Caco-2 (cell line): ENCODE results near the gene PTPRO. TPM values are rescaled to one million over a fixed set of nuclear protein-coding genes. Genes with fewer than 3 reads are reported as not detected.
A peak's percentile ranks its signal among the peaks of the same experiment; 100 is the strongest.

Source experiments
- BruUV-seq: library from RNA; stranded (reverse); fragments of 400-500 nt; replicated peaks from 2 replicates; lab custom pipeline; 2021; lab: Mats Ljungman, UMichigan
- CTCF ChIA-PET: fragments of 300-600 bp; sonication (Branson Sonifier 250); formaldehyde crosslinking; loops from one replicate; lab custom pipeline; 2022; ENCODE audit warnings: antibody characterized with exemption; lab: Charles Lee
- POLR2A ChIA-PET: fragments of 300-600 bp; sonication (Branson Sonifier 250); formaldehyde crosslinking; loops from one replicate; lab custom pipeline; 2022; ENCODE audit warnings: antibody characterized with exemption; lab: Charles Lee
- DNase-seq, 2 experiments: peaks; one replicate each; pipeline versions ENCODE4 v3.0.0 to v3.0.0-alpha.2; 2020 to 2022
- H3K27me3 ChIP-seq: replicated peaks from 2 replicates; pipeline ENCODE4 v1.6.0; 2011; ENCODE audit warnings: low read length; ENCODE audit not compliant: control insufficient read depth, insufficient read depth
- H3K36me3 ChIP-seq: 2 replicates; pipeline ENCODE4 v1.5.1; 2011; ENCODE audit warnings: low read length; ENCODE audit not compliant: control insufficient read depth, insufficient read depth
- H3K4me1 ChIP-seq: fragments of 250-450 bp; sonication (Bioruptor Pico); 2 replicates; pipeline ENCODE4 v1.5.1; 2020; ENCODE audit warnings: mild to moderate bottlenecking
- H3K4me3 ChIP-seq: 2 replicates; pipeline ENCODE4 v1.5.1; 2011; ENCODE audit warnings: low read depth, mild to moderate bottlenecking, control low read depth, low read length
- H3K9me3 ChIP-seq: fragments of 250-450 bp; sonication (Bioruptor Pico); 2 replicates; pipeline ENCODE4 v1.5.1; 2020; ENCODE audit warnings: mild to moderate bottlenecking, moderate library complexity
- H3K27ac Mint-ChIP-seq: one replicate; pipeline ENCODE4 v1.8.0; 2022; ENCODE audit warnings: mixed read lengths; ENCODE audit not compliant: unreplicated experiment
- H3K27me3 Mint-ChIP-seq: one replicate; pipeline ENCODE4 v1.8.0; 2022; ENCODE audit warnings: mixed read lengths; ENCODE audit not compliant: insufficient read depth, unreplicated experiment
- H3K36me3 Mint-ChIP-seq: one replicate; pipeline ENCODE4 v1.8.0; 2022; ENCODE audit warnings: mild to moderate bottlenecking, mixed read lengths; ENCODE audit not compliant: insufficient read depth, unreplicated experiment
- H3K4me1 Mint-ChIP-seq: one replicate; pipeline ENCODE4 v1.8.0; 2022; ENCODE audit warnings: low read depth, mixed read lengths; ENCODE audit not compliant: unreplicated experiment
- H3K4me3 Mint-ChIP-seq: one replicate; pipeline ENCODE4 v1.8.0; 2022; ENCODE audit warnings: mild to moderate bottlenecking, moderate library complexity, mixed read lengths; ENCODE audit not compliant: unreplicated experiment
- H3K9me3 Mint-ChIP-seq: one replicate; pipeline ENCODE4 v1.8.0; 2022; ENCODE audit warnings: mixed read lengths; ENCODE audit not compliant: unreplicated experiment
- intact Hi-C: fragments of 100-400 bp; cut with micrococcal nuclease; formaldehyde crosslinking; loops from one replicate; pipeline ENCODE4 v1.10.0; 2022; ENCODE audit not compliant: unreplicated experiment
- total RNA-seq: library from RNA; stranded (reverse); gene quantifications from 2 replicates; pipeline ENCODE4 v1.2.3, GENCODE V29; 2022
- TF ChIP-seq, protein P1 (sequence below), 2 experiments: fragments of 200-600 bp in 1 of 2; IDR thresholded peaks; 1 replicate in 1 of 2; 2 replicates in 1 of 2; pipeline versions ENCODE4 v1.5.1 to v1.8.0; 2011 to 2022; ENCODE audit warnings: antibody characterized with exemption in 1 of 2, control low read depth in 1 of 2, inconsistent platforms in 1 of 2, low read depth in 1 of 2, low read length in 1 of 2, mild to moderate bottlenecking in 1 of 2, moderate library complexity in 1 of 2; ENCODE audit not compliant: insufficient read depth in 1 of 2, severe bottlenecking in 1 of 2, unreplicated experiment in 1 of 2

The PTPRO gene
- total RNA-seq, 1 experiment from 2014 or later: not detected

DNA sequence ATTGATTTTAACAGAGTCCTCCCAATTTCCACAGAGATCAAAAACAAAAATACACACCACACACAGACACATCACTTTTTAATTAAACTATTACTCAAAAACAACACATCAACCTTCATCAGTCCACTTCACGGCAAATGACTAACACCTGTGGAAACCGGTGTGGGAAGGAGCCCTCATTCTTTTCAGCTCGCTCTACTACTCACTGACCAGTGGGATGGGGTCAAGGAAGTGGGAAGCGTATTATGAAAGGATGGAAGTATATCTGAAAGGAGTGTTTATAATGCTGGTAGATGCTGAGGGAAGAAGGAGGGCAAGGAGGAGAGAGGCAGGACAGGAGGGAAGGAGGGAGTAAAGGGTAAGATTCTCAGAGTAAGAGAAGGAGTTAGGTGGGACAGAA lies 310.4 kb downstream of the PTPRO start:
- Histone ChIP-seq H3K4me1 (peaks cover 51% of the 10 kb centered on the region), H3K4me3 (no peak overlapping the region), H3K36me3 (no peaks in the 10 kb centered on the region), H3K9me3 (no peaks in the 10 kb centered on the region), H3K27me3 (no peaks in the 10 kb centered on the region)
- Mint-ChIP-seq H3K36me3 (no peaks in the 10 kb centered on the region), H3K4me3 (no peak overlapping the region), H3K4me1 (peaks cover 56% of the 10 kb centered on the region), H3K9me3 (peaks cover 6% of the 10 kb centered on the region), H3K27me3 (no peaks in the 10 kb centered on the region), H3K27ac (peak overlapping the region; percentile 24)
- intact Hi-C loops: no loop called here
- TF ChIP-seq, protein P1, sequence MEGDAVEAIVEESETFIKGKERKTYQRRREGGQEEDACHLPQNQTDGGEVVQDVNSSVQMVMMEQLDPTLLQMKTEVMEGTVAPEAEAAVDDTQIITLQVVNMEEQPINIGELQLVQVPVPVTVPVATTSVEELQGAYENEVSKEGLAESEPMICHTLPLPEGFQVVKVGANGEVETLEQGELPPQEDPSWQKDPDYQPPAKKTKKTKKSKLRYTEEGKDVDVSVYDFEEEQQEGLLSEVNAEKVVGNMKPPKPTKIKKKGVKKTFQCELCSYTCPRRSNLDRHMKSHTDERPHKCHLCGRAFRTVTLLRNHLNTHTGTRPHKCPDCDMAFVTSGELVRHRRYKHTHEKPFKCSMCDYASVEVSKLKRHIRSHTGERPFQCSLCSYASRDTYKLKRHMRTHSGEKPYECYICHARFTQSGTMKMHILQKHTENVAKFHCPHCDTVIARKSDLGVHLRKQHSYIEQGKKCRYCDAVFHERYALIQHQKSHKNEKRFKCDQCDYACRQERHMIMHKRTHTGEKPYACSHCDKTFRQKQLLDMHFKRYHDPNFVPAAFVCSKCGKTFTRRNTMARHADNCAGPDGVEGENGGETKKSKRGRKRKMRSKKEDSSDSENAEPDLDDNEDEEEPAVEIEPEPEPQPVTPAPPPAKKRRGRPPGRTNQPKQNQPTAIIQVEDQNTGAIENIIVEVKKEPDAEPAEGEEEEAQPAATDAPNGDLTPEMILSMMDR (IDR thresholded peaks at IDR 0.05; ENCODE audit: insufficient read depth in 1 of 2, low read depth in 1 of 2, low read length in 1 of 2, severe bottlenecking in 1 of 2, unreplicated experiment in 1 of 2): no peak
- POLR2A ChIA-PET: no interaction called here
- CTCF ChIA-PET: no interaction called here
- BruUV-seq: no TSS peak
- no peak for DNase-seq

DNA sequence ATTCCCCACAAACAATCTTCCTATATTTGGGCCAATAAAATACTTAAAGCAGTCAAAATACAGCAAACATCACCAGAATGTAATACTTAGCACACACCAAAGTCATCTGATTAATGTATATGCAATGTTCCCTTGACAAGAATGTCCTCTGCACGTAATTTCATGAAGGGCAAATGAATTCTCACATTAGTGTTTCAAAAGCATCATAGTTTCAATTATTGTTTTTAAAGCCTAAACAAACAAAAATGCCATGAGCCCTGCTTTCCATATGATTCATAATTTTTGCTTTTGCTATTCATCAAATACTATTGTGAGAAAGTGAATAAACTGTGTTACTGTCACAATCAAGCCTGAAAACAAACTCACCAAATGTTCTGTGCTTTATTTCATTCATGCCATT lies 310.9 kb downstream of the PTPRO start:
- Histone ChIP-seq H3K36me3 (no peaks in the 10 kb centered on the region), H3K4me3 (no peak overlapping the region), H3K27me3 (no peaks in the 10 kb centered on the region), H3K9me3 (no peaks in the 10 kb centered on the region), H3K4me1 (peaks cover 48% of the 10 kb centered on the region)
- Mint-ChIP-seq H3K27me3 (no peaks in the 10 kb centered on the region), H3K4me3 (no peak overlapping the region), H3K4me1 (peaks cover 57% of the 10 kb centered on the region), H3K27ac (peak overlapping the region; percentile 24), H3K36me3 (no peaks in the 10 kb centered on the region), H3K9me3 (peaks cover 6% of the 10 kb centered on the region)
- DNase-seq: no peak
- TF ChIP-seq, protein P1 (IDR thresholded peaks at IDR 0.05; ENCODE audit: insufficient read depth in 1 of 2, low read depth in 1 of 2, low read length in 1 of 2, severe bottlenecking in 1 of 2, unreplicated experiment in 1 of 2): no peak
- intact Hi-C loops: no loop called here
- BruUV-seq: no TSS peak
- ChIA-PET POLR2A (no interaction called here), CTCF (no interaction called here)

DNA sequence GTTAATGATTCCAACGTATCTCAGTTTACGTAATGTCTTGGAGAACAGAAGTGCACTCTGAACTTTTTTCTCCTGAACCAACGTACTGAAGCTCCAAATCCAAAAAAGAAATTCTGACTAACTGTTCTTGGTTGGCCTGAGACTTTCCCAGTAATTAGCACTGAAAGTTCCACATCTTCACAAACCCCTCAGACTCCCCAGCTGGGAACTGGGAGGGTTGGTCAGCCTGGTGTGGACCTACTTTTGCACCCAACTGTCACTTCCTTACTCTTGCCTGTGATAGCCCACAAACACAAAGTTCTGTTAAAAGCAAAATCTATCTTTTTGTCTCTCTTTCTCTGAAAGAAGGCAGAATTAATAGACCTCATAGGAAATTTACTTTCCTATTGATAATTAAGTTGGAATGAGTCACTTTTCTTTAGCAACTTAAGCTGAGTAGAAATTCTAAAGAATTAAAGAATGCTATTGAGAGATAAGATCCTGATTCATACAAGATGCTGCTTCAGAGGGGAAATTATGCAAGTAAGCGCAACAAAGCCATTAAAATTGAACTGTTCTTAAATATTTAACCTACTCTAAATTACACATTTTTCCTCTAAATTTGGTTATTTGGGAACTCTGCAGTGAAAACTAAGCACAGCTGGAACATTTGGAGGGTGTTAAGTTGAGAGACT lies 311.8 kb downstream of the PTPRO start:
- Mint-ChIP-seq H3K4me1 (peaks cover 54% of the 10 kb centered on the region), H3K27me3 (no peaks in the 10 kb centered on the region), H3K4me3 (no peak overlapping the region), H3K9me3 (peaks cover 6% of the 10 kb centered on the region), H3K36me3 (no peaks in the 10 kb centered on the region), H3K27ac (no peak overlapping the region)
- intact Hi-C loops: no loop called here
- Histone ChIP-seq H3K36me3 (no peaks in the 10 kb centered on the region), H3K27me3 (no peaks in the 10 kb centered on the region), H3K4me1 (peaks cover 40% of the 10 kb centered on the region), H3K4me3 (no peak overlapping the region), H3K9me3 (no peaks in the 10 kb centered on the region)
- POLR2A ChIA-PET: no interaction called here
- no TSS peak for BruUV-seq
- TF ChIP-seq, protein P1 (IDR thresholded peaks at IDR 0.05; ENCODE audit: insufficient read depth in 1 of 2, low read depth in 1 of 2, low read length in 1 of 2, severe bottlenecking in 1 of 2, unreplicated experiment in 1 of 2): no peak
- CTCF ChIA-PET: no interaction called here
- DNase-seq: no peak
